ENCODE data around the gene BNC1. TPM values are rescaled to one million over a fixed set of nuclear protein-coding genes. Genes with fewer than 3 reads are reported as not detected.

The BNC1 gene
- total and polyA plus RNA-seq, 2 donors (not counting 1 experiment from before 2014, with no cell fraction given) = not detected

- POLR2A ChIA-PET = no interaction called here
- CTCF ChIA-PET = no interaction called here
- Histone ChIP-seq H3K4me3 (ENCODE audit: control extremely low read depth in 1 of 5, extremely low read depth in 1 of 5, insufficient read depth in 1 of 5, low read depth in 2 of 5, low read length in 4 of 5) (no peak overlapping the region), H3K4me1 (ENCODE audit: control insufficient read depth in 2 of 2, insufficient read depth in 2 of 2, low read length in 2 of 2) (no peaks in the 10 kb centered on the region), H3K9ac (ENCODE audit: low read length) (no peak overlapping the region), H2AFZ (ENCODE audit: insufficient read depth, low read depth, low read length, poor library complexity, severe bottlenecking) (no peak overlapping the region), H3K27ac (ENCODE audit: low read length in 2 of 2) (no peak overlapping the region), H3K4me2 (replicated peaks; ENCODE audit: low read depth, low read length, poor library complexity, severe bottlenecking) (no peak overlapping the region), H3K36me3 (replicated peaks in 1 of 2; ENCODE audit: control extremely low read depth in 1 of 2, control insufficient read depth in 1 of 2, extremely low read depth in 1 of 2, insufficient read depth in 2 of 2, low read length in 1 of 2) (no peaks in the 10 kb centered on the region), H4K20me1 (ENCODE audit: control insufficient read depth, insufficient read depth, low read length, poor library complexity, severe bottlenecking) (no peaks in the 10 kb centered on the region), H3K9me3 (ENCODE audit: control extremely low read depth in 1 of 3, control insufficient read depth in 2 of 3, insufficient read depth in 1 of 3, low read length in 2 of 3) (no peaks in the 10 kb centered on the region), H3K27me3 (replicated peaks in 1 of 4; ENCODE audit: control extremely low read depth in 1 of 4, control insufficient read depth in 3 of 4, insufficient read depth in 4 of 4, low read length in 3 of 4) (peaks cover 0 to 6% (median 0%) of the 10 kb centered on the region in 4 experiments), H3K79me2 (ENCODE audit: control insufficient read depth, insufficient read depth, low read length) (no peaks in the 10 kb centered on the region)
- Mint-ChIP-seq H3K27ac (no peak overlapping the region), H3K4me3 (no peak overlapping the region), H3K27me3 (peaks cover 7% of the 10 kb centered on the region), H3K4me1 (no peaks in the 10 kb centered on the region), H3K9me3 (ENCODE audit: insufficient read depth) (no peaks in the 10 kb centered on the region)
- TF ChIP-seq EZH2 (IDR thresholded peaks at IDR 0.05; ENCODE audit: borderline replicate concordance, insufficient read depth, low read depth, low read length, poor library complexity, severe bottlenecking) = no peak
- TF ChIP-seq, protein P1, sequence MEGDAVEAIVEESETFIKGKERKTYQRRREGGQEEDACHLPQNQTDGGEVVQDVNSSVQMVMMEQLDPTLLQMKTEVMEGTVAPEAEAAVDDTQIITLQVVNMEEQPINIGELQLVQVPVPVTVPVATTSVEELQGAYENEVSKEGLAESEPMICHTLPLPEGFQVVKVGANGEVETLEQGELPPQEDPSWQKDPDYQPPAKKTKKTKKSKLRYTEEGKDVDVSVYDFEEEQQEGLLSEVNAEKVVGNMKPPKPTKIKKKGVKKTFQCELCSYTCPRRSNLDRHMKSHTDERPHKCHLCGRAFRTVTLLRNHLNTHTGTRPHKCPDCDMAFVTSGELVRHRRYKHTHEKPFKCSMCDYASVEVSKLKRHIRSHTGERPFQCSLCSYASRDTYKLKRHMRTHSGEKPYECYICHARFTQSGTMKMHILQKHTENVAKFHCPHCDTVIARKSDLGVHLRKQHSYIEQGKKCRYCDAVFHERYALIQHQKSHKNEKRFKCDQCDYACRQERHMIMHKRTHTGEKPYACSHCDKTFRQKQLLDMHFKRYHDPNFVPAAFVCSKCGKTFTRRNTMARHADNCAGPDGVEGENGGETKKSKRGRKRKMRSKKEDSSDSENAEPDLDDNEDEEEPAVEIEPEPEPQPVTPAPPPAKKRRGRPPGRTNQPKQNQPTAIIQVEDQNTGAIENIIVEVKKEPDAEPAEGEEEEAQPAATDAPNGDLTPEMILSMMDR (IDR thresholded peaks at IDR 0.05) = no peak
- intact Hi-C loops (cut with micrococcal nuclease) = no loop called here
- WGBS (ENCODE audit: insufficient coverage) = 64% methylated on average over 3 of the region's 5 CpGs
- no peak for ATAC-seq (ENCODE audit: low read depth)
- no peak for DNase-seq
Measured at GRCh38 chr15:83310521-83311456, 26.3 kb upstream of the BNC1 start.

DNA sequence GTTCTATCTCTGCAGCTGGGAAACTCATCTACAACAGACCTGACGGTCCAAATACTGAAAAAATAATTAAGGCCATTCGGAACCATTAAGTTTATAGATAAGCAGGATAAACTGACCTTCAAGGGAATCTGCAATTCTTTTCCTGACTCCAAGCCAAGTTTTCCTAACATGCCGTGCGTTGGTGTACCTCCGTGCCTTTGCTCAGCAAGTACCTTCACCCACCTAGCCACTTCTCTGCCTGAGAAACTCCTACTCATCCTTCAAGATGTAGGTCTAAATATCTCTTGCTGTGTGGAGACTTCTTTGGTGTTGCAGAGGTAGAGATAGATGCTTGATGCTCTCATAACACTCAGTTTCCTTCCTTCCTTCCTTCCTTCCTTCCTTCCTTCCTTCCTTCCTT lies 24.2 kb upstream of the BNC1 start:
- Histone ChIP-seq H3K27me3 (replicated peaks in 1 of 4; ENCODE audit: control extremely low read depth in 1 of 4, control insufficient read depth in 3 of 4, insufficient read depth in 4 of 4, low read length in 3 of 4) (peaks cover 0 to 9% (median 0%) of the 10 kb centered on the region in 4 experiments), H3K4me3 (ENCODE audit: control extremely low read depth in 1 of 5, extremely low read depth in 1 of 5, insufficient read depth in 1 of 5, low read depth in 2 of 5, low read length in 4 of 5) (no peak overlapping the region), H3K9me3 (ENCODE audit: control extremely low read depth in 1 of 3, control insufficient read depth in 2 of 3, insufficient read depth in 1 of 3, low read length in 2 of 3) (no peaks in the 10 kb centered on the region), H3K4me1 (ENCODE audit: control insufficient read depth in 2 of 2, insufficient read depth in 2 of 2, low read length in 2 of 2) (no peaks in the 10 kb centered on the region), H4K20me1 (ENCODE audit: control insufficient read depth, insufficient read depth, low read length, poor library complexity, severe bottlenecking) (no peaks in the 10 kb centered on the region), H3K79me2 (ENCODE audit: control insufficient read depth, insufficient read depth, low read length) (no peaks in the 10 kb centered on the region), H3K36me3 (replicated peaks in 1 of 2; ENCODE audit: control extremely low read depth in 1 of 2, control insufficient read depth in 1 of 2, extremely low read depth in 1 of 2, insufficient read depth in 2 of 2, low read length in 1 of 2) (no peaks in the 10 kb centered on the region), H2AFZ (ENCODE audit: insufficient read depth, low read depth, low read length, poor library complexity, severe bottlenecking) (no peak overlapping the region), H3K4me2 (replicated peaks; ENCODE audit: low read depth, low read length, poor library complexity, severe bottlenecking) (no peak overlapping the region), H3K9ac (ENCODE audit: low read length) (no peak overlapping the region), H3K27ac (ENCODE audit: low read length in 2 of 2) (no peak overlapping the region)
- ATAC-seq (ENCODE audit: low read depth) = no peak
- ChIA-PET CTCF (no interaction called here), POLR2A (no interaction called here)
- H3K27me3 Mint-ChIP-seq = peaks cover 22% of the 10 kb centered on the region
- no peak for TF ChIP-seq EZH2 (IDR thresholded peaks at IDR 0.05; ENCODE audit: borderline replicate concordance, insufficient read depth, low read depth, low read length, poor library complexity, severe bottlenecking)
- TF ChIP-seq, protein P1 (IDR thresholded peaks at IDR 0.05) = no peak
- DNase-seq = no peak
- no peak overlapping the region for H3K4me3 Mint-ChIP-seq
- no peaks in the 10 kb centered on the region for H3K9me3 Mint-ChIP-seq (ENCODE audit: insufficient read depth)
- 89% methylated on average over 3 of the region's 5 CpGs for WGBS (ENCODE audit: insufficient coverage)
- intact Hi-C loops (cut with micrococcal nuclease) = no loop called here
- H3K4me1 Mint-ChIP-seq = no peaks in the 10 kb centered on the region
- H3K27ac Mint-ChIP-seq = no peak overlapping the region
